IMR-90 (cell line): Measurements from ENCODE around the gene ZNF407. TPM values are rescaled to one million over a fixed set of nuclear protein-coding genes. Genes with fewer than 3 reads are reported as not detected.

ENCODE experiments used
- ATAC-seq: fragments of 200-7000 bp; cut with Tn5 transposase; 2 replicates; pipeline ENCODE4 v1.9.1; 2020; ENCODE audit warnings: low read depth, mild to moderate bottlenecking, moderate library complexity
- BruUV-seq: library from RNA; stranded (reverse); fragments of 400-500 nt; replicated peaks from 2 replicates; lab custom pipeline; 2021; lab: Mats Ljungman, UMichigan
- CTCF ChIA-PET: fragments of 300-600 bp; formaldehyde crosslinking; extraction: SDS; loops from one replicate; lab custom pipeline; 2021; ENCODE audit warnings: antibody characterized with exemption; lab: Yijun Ruan, JAX
- POLR2A ChIA-PET: fragments of 300-600 bp; sonication (Branson Sonifier 250); formaldehyde crosslinking; loops from one replicate; lab custom pipeline; 2022; ENCODE audit warnings: antibody characterized with exemption; ENCODE audit not compliant: unreplicated experiment; lab: Charles Lee
- DNase-seq: peaks from one replicate; pipeline ENCODE4 v3.0.0; 2013
- H2AFZ ChIP-seq: replicated peaks from 2 replicates; pipeline ENCODE3; 2013; ENCODE audit warnings: low read length, mild to moderate bottlenecking; ENCODE audit not compliant: poor library complexity
- H2AK5ac ChIP-seq: 2 replicates; pipeline ENCODE4 v1.6.1; 2013; ENCODE audit warnings: low read depth, low read length, inconsistent platforms
- H2AK9ac ChIP-seq: replicated peaks from 2 replicates; pipeline ENCODE3; 2013; ENCODE audit warnings: mild to moderate bottlenecking, low read depth, low read length, moderate library complexity; ENCODE audit not compliant: poor library complexity
- H2BK120ac ChIP-seq: 2 replicates; pipeline ENCODE4 v1.6.1; 2013; ENCODE audit warnings: low read depth, low read length, inconsistent platforms
- H2BK15ac ChIP-seq: 3 replicates; pipeline ENCODE4 v1.6.1; 2013; ENCODE audit warnings: low read depth, low read length, inconsistent platforms
- H2BK20ac ChIP-seq: 2 replicates; pipeline ENCODE4 v1.6.1; 2013; ENCODE audit warnings: low read depth, mild to moderate bottlenecking, inconsistent platforms, low read length, moderate library complexity
- H2BK5ac ChIP-seq: 2 replicates; pipeline ENCODE4 v1.6.1; 2013; ENCODE audit warnings: mild to moderate bottlenecking, low read depth, low read length, inconsistent platforms; ENCODE audit not compliant: poor library complexity, severe bottlenecking
- H3K14ac ChIP-seq: replicated peaks from 2 replicates; pipeline ENCODE4 v1.6.1; 2013; ENCODE audit warnings: low read depth, low read length, inconsistent platforms
- H3K18ac ChIP-seq: 2 replicates; pipeline ENCODE4 v1.6.1; 2013; ENCODE audit warnings: low read depth, low read length, control low read depth
- H3K23ac ChIP-seq: 2 replicates; pipeline ENCODE4 v1.6.1; 2013; ENCODE audit warnings: low read depth, low read length, inconsistent platforms
- H3K27ac ChIP-seq: 2 replicates; pipeline ENCODE4 v1.5.1; 2013; ENCODE audit warnings: mild to moderate bottlenecking, control low read depth, low read length; ENCODE audit not compliant: insufficient read depth
- H3K27me3 ChIP-seq: 2 replicates; pipeline ENCODE4 v1.6.1; 2013; ENCODE audit warnings: low read length; ENCODE audit not compliant: control insufficient read depth, insufficient read depth
- H3K36me3 ChIP-seq: 2 replicates; pipeline ENCODE4 v1.6.1; 2013; ENCODE audit warnings: low read length, mixed read lengths; ENCODE audit not compliant: control insufficient read depth, insufficient read depth
- H3K4ac ChIP-seq: 2 replicates; pipeline ENCODE4 v1.6.1; 2013; ENCODE audit warnings: low read depth, low read length, inconsistent platforms
- H3K4me1 ChIP-seq: 2 replicates; pipeline ENCODE4 v1.6.1; 2013; ENCODE audit warnings: low read length, mixed read lengths; ENCODE audit not compliant: control insufficient read depth, insufficient read depth
- H3K4me2 ChIP-seq: 2 replicates; pipeline ENCODE4 v1.6.1; 2013; ENCODE audit warnings: low read depth, mild to moderate bottlenecking, control low read depth, low read length, moderate library complexity
- H3K4me3 ChIP-seq: 2 replicates; pipeline ENCODE4 v1.5.1; 2013; ENCODE audit warnings: low read depth, mild to moderate bottlenecking, control low read depth, low read length, moderate library complexity; ENCODE audit not compliant: insufficient read depth
- H3K56ac ChIP-seq: 2 replicates; pipeline ENCODE4 v1.6.1; 2013; ENCODE audit warnings: low read length, inconsistent platforms; ENCODE audit not compliant: insufficient read depth; ENCODE audit errors: extremely low read depth
- H3K79me1 ChIP-seq, 2 experiments: 2 replicates each; pipeline ENCODE4 v1.6.1; 2013; ENCODE audit warnings: low read length in 2 of 2, inconsistent platforms in 1 of 2, low read depth in 1 of 2
- H3K9ac ChIP-seq: 2 replicates; pipeline ENCODE4 v1.6.1; 2013; ENCODE audit warnings: low read depth, low read length, control low read depth
- H3K9me1 ChIP-seq: 2 replicates; pipeline ENCODE4 v1.6.1; 2013; ENCODE audit warnings: low read length, inconsistent platforms; ENCODE audit not compliant: insufficient read depth
- H3K9me3 ChIP-seq: 2 replicates; pipeline ENCODE4 v1.6.1; 2013; ENCODE audit warnings: low read length; ENCODE audit not compliant: control insufficient read depth, insufficient read depth
- H4K20me1 ChIP-seq: 2 replicates; pipeline ENCODE4 v1.6.1; 2013; ENCODE audit warnings: low read length, inconsistent platforms; ENCODE audit not compliant: insufficient read depth
- H4K5ac ChIP-seq: 2 replicates; pipeline ENCODE4 v1.6.1; 2013; ENCODE audit warnings: mild to moderate bottlenecking, low read depth, low read length, control low read depth
- H4K8ac ChIP-seq, 2 experiments: 2 replicates each; pipeline ENCODE4 v1.6.1; 2013; ENCODE audit warnings: low read depth in 2 of 2, low read length in 2 of 2, control low read depth in 1 of 2, inconsistent platforms in 1 of 2
- H4K91ac ChIP-seq: 2 replicates; pipeline ENCODE4 v1.6.1; 2013; ENCODE audit warnings: low read depth, low read length, inconsistent platforms; ENCODE audit not compliant: insufficient read depth
- BHLHE40 ChIP-seq: fragments of 150-350 bp; IDR thresholded peaks from 2 replicates; pipeline ENCODE4 v1.6.1; 2016; ENCODE audit warnings: mild to moderate bottlenecking, low read depth, low read length
- CEBPB ChIP-seq: IDR thresholded peaks from 2 replicates; pipeline ENCODE4 v1.6.1; 2012; ENCODE audit warnings: low read depth, low read length, improper control_type of control experiment
- CHD1 ChIP-seq: IDR thresholded peaks from 2 replicates; pipeline ENCODE4 v1.6.1; 2012; ENCODE audit warnings: low read depth, low read length, improper control_type of control experiment
- FOS ChIP-seq: fragments of 150-350 bp; IDR thresholded peaks from 2 replicates; pipeline ENCODE4 v1.6.1; 2016; ENCODE audit warnings: low read depth, low read length
- MAFK ChIP-seq: IDR thresholded peaks from 2 replicates; pipeline ENCODE4 v1.6.1; 2012; ENCODE audit warnings: low read depth, low read length, improper control_type of control experiment
- MAZ ChIP-seq: IDR thresholded peaks from 2 replicates; pipeline ENCODE4 v1.6.1; 2012; ENCODE audit warnings: low read depth, mild to moderate bottlenecking, low read length, improper control_type of control experiment, moderate library complexity, borderline replicate concordance
- NFE2L2 ChIP-seq: fragments of 150-350 bp; IDR thresholded peaks from 2 replicates; pipeline ENCODE4 v1.6.1; 2016; ENCODE audit warnings: low read depth, mild to moderate bottlenecking, low read length
- RCOR1 ChIP-seq: IDR thresholded peaks from 2 replicates; pipeline ENCODE4 v1.6.1; 2012; ENCODE audit warnings: mild to moderate bottlenecking, low read length, improper control_type of control experiment; ENCODE audit not compliant: insufficient replicate concordance
- RFX5 ChIP-seq: IDR thresholded peaks from 2 replicates; pipeline ENCODE4 v1.8.0; 2012; ENCODE audit warnings: low read depth, mild to moderate bottlenecking, low read length, moderate library complexity
- SMC3 ChIP-seq: fragments of 150-350 bp; IDR thresholded peaks from 2 replicates; pipeline ENCODE4 v1.6.1; 2016; ENCODE audit warnings: low read depth, mild to moderate bottlenecking, antibody characterized with exemption, low read length, moderate library complexity
- WGBS, 2 experiments: methylation state at CpG; one replicate each; pipeline versions ENCODE4 v1.1.5 to v1.1.7; 2013; ENCODE audit warnings: missing lambda C conversion rate in 2 of 2; ENCODE audit not compliant: insufficient read length in 1 of 2; ENCODE audit errors: extremely low coverage in 2 of 2; 5-methylcytosine and 5-hydroxymethylcytosine counted together
- dilution Hi-C: fragments of 300-500 bp; cut with HindIII; formaldehyde crosslinking; loops from one replicate; pipeline ENCODE4 v1.14.3; 2018; ENCODE audit warnings: low sequenced_read_pairs; ENCODE audit not compliant: unreplicated experiment
- in situ Hi-C: fragments of 300-500 bp; cut with MboI; formaldehyde crosslinking; loops from 3 replicates; pipeline ENCODE4 v1.14.3; 2019; ENCODE audit warnings: low sequenced_read_pairs, inconsistent platforms, mixed read lengths
- intact Hi-C: fragments of 100-400 bp; cut with micrococcal nuclease; formaldehyde crosslinking; loops from 2 replicates; pipeline ENCODE4 v1.10.0; 2022
- polyA plus RNA-seq, 3 experiments: library from polyadenylated mRNA; depleted of rRNA; stranded (reverse); fragments of >200 nt; gene quantifications; 2 replicates each; pipeline ENCODE4 v1.2.3, GENCODE V29; 2012; ENCODE audit warnings: low replicate concordance in 1 of 3
- total RNA-seq: library from RNA; depleted of rRNA; stranded (reverse); fragments of >200 nt; gene quantifications from 2 replicates; pipeline ENCODE4 v1.2.3, GENCODE V29; 2012
- TF ChIP-seq, protein P1 (sequence below): fragments of 150-350 bp; IDR thresholded peaks from 2 replicates; pipeline ENCODE4 v1.6.1; 2016; ENCODE audit warnings: low read depth, mild to moderate bottlenecking, low read length, moderate library complexity, borderline replicate concordance
- TF ChIP-seq, protein P2 (sequence below): conservative IDR thresholded peaks from 2 replicates; pipeline ENCODE4 v1.5.1; 2012; ENCODE audit warnings: mild to moderate bottlenecking, low read depth, low read length, improper control_type of control experiment

The ZNF407 gene
- total and polyA plus RNA-seq, 2 of the 4 experiments (the other 2 are of a cell fraction), result 3.1 to 20.1 TPM

DNA sequence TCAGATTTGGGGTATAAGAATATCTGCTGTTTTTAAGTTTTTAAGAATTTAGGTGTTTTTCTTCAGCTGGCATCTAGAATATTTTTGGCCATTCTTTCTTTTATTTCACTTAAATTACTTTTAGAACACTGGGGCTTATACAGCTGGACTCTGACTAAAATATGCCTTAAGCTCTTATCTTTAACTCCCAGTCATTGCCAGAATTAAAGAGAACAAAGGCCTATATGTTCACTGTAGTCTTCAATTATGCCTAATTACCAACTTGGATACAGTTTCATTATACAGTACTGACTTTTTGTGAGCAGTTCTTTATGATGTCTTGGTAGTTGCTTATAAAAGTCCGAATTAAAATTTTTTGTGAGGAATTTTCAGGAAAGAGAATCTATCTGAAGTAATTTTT lies 192.8 kb downstream of the ZNF407 start:
- in situ Hi-C loops, result no loop called here
- CTCF ChIA-PET, result no interaction called here

More for the DNA sequence above, 192.8 kb downstream of the ZNF407 start:
- peaks cover 3% of the 10 kb centered on the region for H3K36me3 ChIP-seq
- no peak overlapping the region for H3K4me2 ChIP-seq
- H3K9me1 ChIP-seq, result peaks cover 6% of the 10 kb centered on the region
- H3K18ac ChIP-seq, result no peak overlapping the region
- H3K14ac ChIP-seq, result no peak overlapping the region
- no peak overlapping the region for H3K4me3 ChIP-seq
- H2AFZ ChIP-seq, result no peak overlapping the region
- H4K20me1 ChIP-seq, result no peaks in the 10 kb centered on the region
- no peak overlapping the region for H3K23ac ChIP-seq
- no peak overlapping the region for H4K5ac ChIP-seq
- H3K27ac ChIP-seq, result no peak overlapping the region
- H2BK20ac ChIP-seq, result no peak overlapping the region
- no peak overlapping the region for H2AK5ac ChIP-seq
- intact Hi-C loops, result no loop called here
- no CpG with 5 or more reads among the region's 1 CpG for WGBS, 2 experiments
- no peaks in the 10 kb centered on the region for H3K9me3 ChIP-seq
- no peak overlapping the region for H4K8ac ChIP-seq
- no peak overlapping the region for H3K4ac ChIP-seq
- no peak overlapping the region for H4K91ac ChIP-seq
- no peak overlapping the region for H3K56ac ChIP-seq
- BruUV-seq, result no TSS peak
- peaks cover 3% of the 10 kb centered on the region; the same call in 1 of the 2 replicates for H3K4me1 ChIP-seq
- DNase-seq, result no peak
- TF ChIP-seq FOS, result no peak
- TF ChIP-seq, protein P1, sequence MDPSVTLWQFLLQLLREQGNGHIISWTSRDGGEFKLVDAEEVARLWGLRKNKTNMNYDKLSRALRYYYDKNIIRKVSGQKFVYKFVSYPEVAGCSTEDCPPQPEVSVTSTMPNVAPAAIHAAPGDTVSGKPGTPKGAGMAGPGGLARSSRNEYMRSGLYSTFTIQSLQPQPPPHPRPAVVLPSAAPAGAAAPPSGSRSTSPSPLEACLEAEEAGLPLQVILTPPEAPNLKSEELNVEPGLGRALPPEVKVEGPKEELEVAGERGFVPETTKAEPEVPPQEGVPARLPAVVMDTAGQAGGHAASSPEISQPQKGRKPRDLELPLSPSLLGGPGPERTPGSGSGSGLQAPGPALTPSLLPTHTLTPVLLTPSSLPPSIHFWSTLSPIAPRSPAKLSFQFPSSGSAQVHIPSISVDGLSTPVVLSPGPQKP, result no peak
- TF ChIP-seq, protein P2, sequence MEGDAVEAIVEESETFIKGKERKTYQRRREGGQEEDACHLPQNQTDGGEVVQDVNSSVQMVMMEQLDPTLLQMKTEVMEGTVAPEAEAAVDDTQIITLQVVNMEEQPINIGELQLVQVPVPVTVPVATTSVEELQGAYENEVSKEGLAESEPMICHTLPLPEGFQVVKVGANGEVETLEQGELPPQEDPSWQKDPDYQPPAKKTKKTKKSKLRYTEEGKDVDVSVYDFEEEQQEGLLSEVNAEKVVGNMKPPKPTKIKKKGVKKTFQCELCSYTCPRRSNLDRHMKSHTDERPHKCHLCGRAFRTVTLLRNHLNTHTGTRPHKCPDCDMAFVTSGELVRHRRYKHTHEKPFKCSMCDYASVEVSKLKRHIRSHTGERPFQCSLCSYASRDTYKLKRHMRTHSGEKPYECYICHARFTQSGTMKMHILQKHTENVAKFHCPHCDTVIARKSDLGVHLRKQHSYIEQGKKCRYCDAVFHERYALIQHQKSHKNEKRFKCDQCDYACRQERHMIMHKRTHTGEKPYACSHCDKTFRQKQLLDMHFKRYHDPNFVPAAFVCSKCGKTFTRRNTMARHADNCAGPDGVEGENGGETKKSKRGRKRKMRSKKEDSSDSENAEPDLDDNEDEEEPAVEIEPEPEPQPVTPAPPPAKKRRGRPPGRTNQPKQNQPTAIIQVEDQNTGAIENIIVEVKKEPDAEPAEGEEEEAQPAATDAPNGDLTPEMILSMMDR, result no peak
- TF ChIP-seq MAFK, result no peak
- no peak for TF ChIP-seq BHLHE40
- no peak for TF ChIP-seq NFE2L2
- no peak for TF ChIP-seq CHD1
- TF ChIP-seq RCOR1, result no peak
- TF ChIP-seq SMC3, result no peak
- no peak for TF ChIP-seq RFX5
- TF ChIP-seq MAZ, result no peak
- no peak for TF ChIP-seq CEBPB
- dilution Hi-C loops, result no loop called here
- H2BK5ac ChIP-seq, result no peak overlapping the region
- POLR2A ChIA-PET, result no interaction called here
- H2BK120ac ChIP-seq, result no peak overlapping the region
- H3K79me1 ChIP-seq, result peaks cover 0 to 7% of the 10 kb centered on the region in 2 experiments; a peak in 1 of 4 replicates
- no peak overlapping the region for H2AK9ac ChIP-seq
- H2BK15ac ChIP-seq, result no peak overlapping the region
- H3K27me3 ChIP-seq, result no peaks in the 10 kb centered on the region
- no peak overlapping the region for H3K9ac ChIP-seq
- ATAC-seq, result no peak
